ENCODE data around the gene NOL4L.

Gene NOL4L

GRCh38 chr20:32613192-32614053 is 28.3 kb upstream of the NOL4L start:
- no peak for DNase-seq

- DNase-seq: no peak
These were observed 27.4 kb upstream of the NOL4L start for GRCh38 chr20:32612351-32613191.

- no peak for DNase-seq
These were observed 26.7 kb upstream of the NOL4L start for GRCh38 chr20:32611868-32612267.

- DNase-seq: no peak
These were observed 26.2 kb upstream of the NOL4L start for GRCh38 chr20:32611286-32611685.

GRCh38 chr20:32610472-32611218 is 25.5 kb upstream of the NOL4L start:
- no peak for DNase-seq

GRCh38 chr20:32609993-32610392 is 24.9 kb upstream of the NOL4L start:
- no peak for DNase-seq

- no peak for DNase-seq
These were observed 24.1 kb upstream of the NOL4L start for GRCh38 chr20:32609111-32609773.

GRCh38 chr20:32608664-32609015 is 23.5 kb upstream of the NOL4L start:
- DNase-seq: no peak

GRCh38 chr20:32607727-32608663 is 22.9 kb upstream of the NOL4L start:
- no peak for DNase-seq

GRCh38 chr20:32607324-32607723 is 22.2 kb upstream of the NOL4L start:
- no peak for DNase-seq

GRCh38 chr20:32606790-32607189 is 21.7 kb upstream of the NOL4L start:
- DNase-seq: no peak

- no peak for DNase-seq
These were observed 21.0 kb upstream of the NOL4L start for GRCh38 chr20:32606107-32606506.

- no peak for DNase-seq
These were observed 20.1 kb upstream of the NOL4L start for GRCh38 chr20:32605167-32605656.

- no peak for DNase-seq
These were observed 18.1 kb upstream of the NOL4L start for GRCh38 chr20:32603046-32603726.

GRCh38 chr20:32602273-32602672 is 17.1 kb upstream of the NOL4L start:
- DNase-seq: no peak

GRCh38 chr20:32600681-32601237 is 15.6 kb upstream of the NOL4L start:
- no peak for DNase-seq

GRCh38 chr20:32599783-32600340 is 14.7 kb upstream of the NOL4L start:
- DNase-seq: no peak

- DNase-seq: no peak
These were observed 13.5 kb upstream of the NOL4L start for GRCh38 chr20:32598606-32599005.

GRCh38 chr20:32597714-32598113 is 12.6 kb upstream of the NOL4L start:
- no peak for DNase-seq

GRCh38 chr20:32596681-32597252 is 11.6 kb upstream of the NOL4L start:
- no peak for DNase-seq

All from stimulated activated naive CD4-positive, alpha-beta T cell treated with Interleukin-2 at 50 U/mL for 16 hours (primary cell).